ENCODE measurements around the gene PLEKHM1.
"Not testable (repeated sequence)": the region's sequence is repeated elsewhere in the genome, so short reads cannot be mapped to it uniquely, and the experiment has no call there.

The PLEKHM1 gene

DNA sequence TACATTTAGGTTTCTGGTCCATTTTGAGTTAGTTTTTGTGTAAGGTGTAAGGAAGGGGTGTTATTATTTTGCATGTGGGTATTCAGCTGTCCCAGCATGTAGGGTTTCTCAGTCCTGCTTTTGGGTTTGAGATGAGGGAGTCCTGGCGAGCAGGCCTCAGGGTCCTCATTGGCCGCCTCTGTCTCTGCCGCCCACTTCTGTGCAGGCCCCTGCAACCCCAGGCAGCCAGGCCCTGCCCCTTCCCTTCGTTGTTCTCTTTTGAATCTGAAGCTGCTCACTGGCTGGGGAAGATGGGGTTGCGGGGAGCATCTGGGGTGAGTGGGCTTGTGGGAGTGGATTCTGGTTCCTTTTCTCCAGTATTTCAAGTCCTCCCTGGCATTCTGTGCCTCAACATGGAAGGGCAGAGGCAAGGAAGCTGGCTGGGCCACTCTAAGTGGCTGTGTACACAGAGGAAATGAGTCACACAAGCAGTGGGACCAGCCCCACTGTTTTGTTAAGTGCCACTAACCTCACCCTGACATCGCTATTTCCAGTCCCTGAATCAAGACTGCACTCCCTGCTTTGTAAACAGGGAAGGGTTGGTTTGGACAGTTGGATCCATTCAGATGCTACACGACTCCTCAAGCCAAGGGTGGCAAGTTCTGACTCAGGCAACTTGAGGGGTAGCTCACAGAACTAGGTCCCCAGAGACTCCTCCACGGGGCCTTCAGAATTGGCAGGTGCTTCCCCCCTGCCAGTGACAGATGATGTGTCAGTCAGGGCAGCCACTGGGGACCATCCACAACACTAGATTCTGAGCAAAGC, 28.8 kb downstream of the PLEKHM1 start:
- in situ Hi-C loops (cut with HindIII; ENCODE audit: low sequenced_read_pairs) = not testable (repeated sequence)

DNA sequence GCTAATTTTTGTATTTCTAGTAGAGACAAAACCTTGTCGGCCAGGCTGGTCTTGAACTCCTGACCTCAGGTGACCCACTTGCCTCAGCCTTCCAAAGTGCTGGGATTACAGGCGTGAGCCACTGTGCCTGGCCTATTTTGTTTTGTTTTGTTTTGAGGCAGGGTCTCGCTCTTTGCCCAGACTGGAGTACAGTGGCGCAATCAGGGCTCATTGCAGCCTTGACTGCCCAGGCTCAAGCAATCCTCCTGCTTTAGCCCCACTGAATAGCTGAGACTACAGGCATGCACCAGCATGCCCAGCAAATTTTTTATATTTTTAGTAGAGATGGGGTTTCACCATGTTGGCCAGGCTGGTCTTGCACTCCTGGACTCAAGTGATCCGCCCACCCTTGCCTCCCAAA, 30.1 kb downstream of the PLEKHM1 start:
- in situ Hi-C loops (cut with HindIII; ENCODE audit: low sequenced_read_pairs) = not testable (repeated sequence)

DNA sequence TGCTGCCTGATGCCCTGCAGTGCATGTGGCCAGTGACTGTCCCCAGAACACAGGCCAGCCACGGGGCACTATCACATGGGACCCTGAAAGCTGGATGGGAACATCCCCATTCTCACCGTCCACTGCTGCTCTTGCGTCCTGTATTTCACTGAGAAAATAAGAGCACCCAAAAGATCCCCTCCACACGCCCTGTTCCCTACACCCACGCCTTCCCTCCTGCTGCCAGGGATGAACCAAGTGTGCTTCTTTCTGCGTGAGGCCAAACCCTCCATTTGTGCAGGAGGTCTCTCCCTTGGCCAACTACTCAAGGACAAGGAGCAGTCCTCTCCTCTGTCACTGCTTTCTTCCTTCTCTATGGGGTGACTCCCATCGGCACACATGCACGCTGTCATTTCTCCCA, 36.2 kb downstream of the PLEKHM1 start:
- in situ Hi-C loops (cut with HindIII; ENCODE audit: low sequenced_read_pairs) = not testable (repeated sequence)

DNA sequence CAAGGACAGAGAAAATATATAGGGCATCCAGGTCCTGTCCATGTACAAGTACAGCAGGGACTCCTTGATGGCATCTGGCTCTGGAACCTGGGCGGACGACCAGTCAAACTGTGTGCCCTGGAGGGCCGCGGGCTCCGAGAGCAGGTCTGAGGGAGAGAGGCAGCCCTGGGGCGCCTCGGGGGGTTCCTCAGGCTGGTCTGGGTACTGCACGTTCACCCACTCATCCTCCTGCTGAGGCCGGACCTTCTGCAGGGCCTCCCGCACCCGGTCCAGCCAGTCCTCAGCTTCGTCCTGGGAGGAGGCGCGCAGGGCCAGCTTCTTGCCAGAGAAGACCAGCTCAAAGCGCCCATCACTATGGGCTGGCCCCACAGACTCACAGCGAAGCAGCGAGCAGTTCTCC, 36.8 kb downstream of the PLEKHM1 start:
- in situ Hi-C loops (cut with HindIII; ENCODE audit: low sequenced_read_pairs) = not testable (repeated sequence)

DNA sequence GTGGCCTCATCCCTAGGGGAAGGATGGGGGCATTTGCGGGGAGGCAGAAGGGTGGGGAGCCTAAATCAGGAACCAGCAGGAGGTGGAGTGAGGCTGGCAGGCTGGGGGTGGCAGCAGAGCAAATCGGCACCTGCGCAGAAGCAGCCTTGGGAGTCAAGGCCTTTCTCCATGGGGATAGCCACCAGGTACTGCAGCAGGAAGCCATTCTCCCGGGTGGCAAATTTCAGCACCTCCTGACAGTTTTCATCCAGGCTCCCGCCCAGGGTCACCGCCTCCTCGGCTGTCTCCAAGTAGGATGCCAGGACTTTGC, 37.3 kb downstream of the PLEKHM1 start:
- in situ Hi-C loops (cut with HindIII; ENCODE audit: low sequenced_read_pairs) = not testable (repeated sequence)

DNA sequence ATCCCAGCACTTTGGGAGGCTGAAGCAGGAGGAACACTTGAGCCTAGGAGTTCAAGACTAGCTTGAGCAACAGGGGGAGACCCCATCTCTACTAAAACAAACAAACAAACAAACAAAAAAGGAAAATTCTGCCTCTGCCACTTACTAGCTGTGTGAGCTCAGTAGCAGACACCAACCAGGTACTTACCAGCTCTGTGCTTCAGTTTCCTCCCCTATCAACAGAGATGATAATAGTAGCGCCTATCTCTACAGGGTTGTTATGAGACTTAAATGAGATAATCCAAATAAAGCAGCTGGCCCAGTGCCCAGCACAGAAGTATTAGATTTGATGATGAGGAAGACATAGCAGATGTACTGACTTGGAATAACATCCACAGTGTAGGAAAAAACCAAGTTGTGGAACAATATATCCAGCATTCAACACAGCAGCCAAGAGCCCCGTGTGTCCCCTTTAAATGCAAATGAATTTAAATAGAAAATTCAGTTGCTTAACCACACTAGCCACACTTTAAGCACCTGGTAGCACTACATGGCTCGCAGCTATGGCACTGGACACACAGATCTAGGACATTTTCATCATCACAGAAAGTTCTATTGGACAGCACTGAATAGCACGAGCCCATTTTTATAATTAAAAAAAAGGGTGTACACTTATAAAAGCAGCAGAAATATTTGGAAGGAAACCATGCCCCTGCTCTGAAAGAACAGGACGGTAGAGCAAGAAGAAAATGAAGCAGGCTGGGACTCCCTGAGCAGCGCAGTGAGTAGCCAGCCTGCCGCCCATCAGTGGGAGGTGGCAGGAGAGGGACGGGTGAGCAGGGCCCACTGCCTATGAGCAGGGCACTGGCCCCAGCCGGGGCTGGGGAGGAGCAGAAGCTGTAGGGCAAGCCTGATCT, 37.9 kb downstream of the PLEKHM1 start:
- in situ Hi-C loops (cut with HindIII; ENCODE audit: low sequenced_read_pairs) = not testable (repeated sequence)

DNA sequence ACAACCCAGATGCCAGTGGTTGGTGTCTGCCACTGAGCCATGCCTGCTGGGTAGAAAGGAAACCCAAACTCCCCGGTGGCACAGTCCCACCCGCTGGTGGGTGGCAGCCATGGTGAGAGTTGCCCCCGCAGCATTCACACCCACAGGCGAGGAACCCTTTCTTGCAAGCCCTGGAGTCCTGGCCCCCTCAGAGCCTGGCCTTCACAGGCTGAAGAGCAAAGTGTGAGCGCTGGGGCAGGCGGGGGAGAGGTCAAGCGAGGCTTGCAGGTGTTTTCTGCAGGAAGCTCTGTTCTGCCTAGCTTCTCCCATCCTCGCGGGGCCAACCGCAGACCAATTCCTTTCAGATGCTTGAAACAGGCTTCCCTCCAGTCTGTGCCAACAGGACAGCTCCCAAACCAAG, 38.9 kb downstream of the PLEKHM1 start:
- in situ Hi-C loops (cut with HindIII; ENCODE audit: low sequenced_read_pairs) = not testable (repeated sequence)

DNA sequence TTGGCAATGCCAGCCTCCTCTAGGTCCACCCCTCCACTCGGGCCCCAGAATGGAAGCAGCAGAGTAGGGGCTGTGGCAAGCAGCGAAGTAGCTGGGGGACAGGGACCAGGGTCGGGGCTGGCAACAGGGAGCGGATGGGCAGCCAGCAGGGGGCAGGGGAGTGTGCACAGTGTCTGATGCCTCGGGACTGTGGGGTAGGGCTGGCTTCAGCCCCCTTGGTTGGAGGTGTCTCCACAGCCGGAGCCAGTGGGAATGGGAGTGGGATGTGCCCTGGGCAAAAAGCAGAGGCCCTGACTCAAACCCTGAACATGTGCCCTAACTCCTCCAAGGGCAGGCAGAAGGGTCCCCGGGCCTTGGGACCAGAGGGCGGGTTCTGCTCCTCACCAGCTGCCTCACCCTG, 39.4 kb downstream of the PLEKHM1 start:
- in situ Hi-C loops (cut with HindIII; ENCODE audit: low sequenced_read_pairs) = no loop called here

DNA sequence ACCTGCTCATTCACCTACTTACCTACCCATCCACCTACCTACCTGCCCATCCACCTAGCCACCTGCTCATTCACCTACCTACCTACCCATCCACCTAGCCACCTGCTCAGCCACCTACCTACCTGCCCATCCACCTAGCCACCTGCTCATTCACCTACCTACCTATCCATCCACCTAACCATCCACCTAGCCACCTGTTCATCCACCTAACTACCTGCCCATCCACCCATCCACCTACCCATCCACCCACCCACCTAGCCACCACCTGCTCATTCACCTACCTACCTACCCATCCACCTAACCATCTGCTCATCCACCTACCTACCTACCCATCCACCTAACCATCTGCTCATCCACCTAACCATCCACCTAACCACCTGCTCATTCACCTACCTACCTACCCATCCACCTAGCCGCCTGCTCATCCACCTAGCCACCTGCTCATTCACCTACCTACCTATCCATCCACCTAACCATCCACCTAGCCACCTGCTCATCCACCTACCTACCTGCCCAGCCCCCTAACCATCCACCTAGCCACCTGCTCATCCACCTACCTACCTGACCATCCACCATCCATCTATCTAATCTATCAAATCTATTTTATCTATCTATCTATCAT, 40.7 kb downstream of the PLEKHM1 start:
- in situ Hi-C loops (cut with HindIII; ENCODE audit: low sequenced_read_pairs) = not testable (repeated sequence)

DNA sequence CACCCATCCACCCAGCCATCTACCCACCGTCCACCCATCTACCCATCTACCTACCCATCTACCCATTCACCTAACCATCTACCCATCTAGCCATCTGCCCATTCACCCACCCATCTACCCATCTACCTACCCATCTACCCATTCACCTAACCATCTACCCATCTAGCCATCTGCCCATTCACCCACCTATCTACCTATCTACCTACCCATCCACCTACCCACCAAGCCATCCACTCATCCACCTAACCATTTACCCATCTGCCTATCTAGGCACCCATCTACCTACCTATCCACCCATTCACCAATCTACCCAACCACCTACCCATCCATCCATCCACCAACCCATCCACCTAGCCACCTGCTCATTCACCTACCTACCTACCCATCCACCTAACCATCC, 41.3 kb downstream of the PLEKHM1 start:
- in situ Hi-C loops (cut with HindIII; ENCODE audit: low sequenced_read_pairs) = not testable (repeated sequence)

DNA sequence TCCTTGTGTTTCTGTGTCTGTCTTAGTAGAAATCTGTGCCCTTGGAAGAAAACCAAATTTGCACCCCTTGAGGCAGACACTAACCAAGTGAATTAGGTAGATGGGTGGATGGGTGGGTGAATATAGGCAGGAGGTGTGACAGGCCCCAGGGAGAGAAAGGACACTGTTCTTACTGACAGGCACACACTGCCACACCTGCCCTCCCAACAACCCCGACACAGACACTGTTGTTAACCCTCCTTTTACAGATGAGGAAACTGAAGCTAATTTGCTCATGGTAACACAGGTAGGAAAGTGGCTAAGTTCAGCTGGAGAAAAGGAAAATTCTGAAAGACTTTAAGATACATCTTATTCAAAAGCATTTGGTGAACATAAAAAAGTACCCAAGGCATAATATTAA, 42.0 kb downstream of the PLEKHM1 start:
- in situ Hi-C loops (cut with HindIII; ENCODE audit: low sequenced_read_pairs) = not testable (repeated sequence)

DNA sequence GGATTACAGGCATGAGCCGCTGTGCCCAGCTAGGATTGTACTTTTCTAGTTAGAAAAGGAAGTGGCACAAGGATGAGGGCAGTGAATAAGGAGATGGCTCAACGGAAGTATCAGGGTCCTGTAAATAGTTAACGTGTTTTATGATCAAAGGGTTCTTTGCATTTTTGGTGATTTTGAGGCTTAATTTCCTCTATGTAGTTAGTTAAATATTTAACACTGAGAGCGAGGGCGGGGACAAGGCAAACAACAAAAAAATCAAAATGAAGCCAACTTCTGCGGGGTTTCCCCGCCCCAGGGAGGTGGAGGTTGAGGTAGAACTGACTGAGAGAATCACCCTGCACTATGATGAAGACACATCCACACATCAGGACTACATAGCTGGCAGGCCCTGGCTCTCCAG, 42.5 kb downstream of the PLEKHM1 start:
- in situ Hi-C loops (cut with HindIII; ENCODE audit: low sequenced_read_pairs) = not testable (repeated sequence)

DNA sequence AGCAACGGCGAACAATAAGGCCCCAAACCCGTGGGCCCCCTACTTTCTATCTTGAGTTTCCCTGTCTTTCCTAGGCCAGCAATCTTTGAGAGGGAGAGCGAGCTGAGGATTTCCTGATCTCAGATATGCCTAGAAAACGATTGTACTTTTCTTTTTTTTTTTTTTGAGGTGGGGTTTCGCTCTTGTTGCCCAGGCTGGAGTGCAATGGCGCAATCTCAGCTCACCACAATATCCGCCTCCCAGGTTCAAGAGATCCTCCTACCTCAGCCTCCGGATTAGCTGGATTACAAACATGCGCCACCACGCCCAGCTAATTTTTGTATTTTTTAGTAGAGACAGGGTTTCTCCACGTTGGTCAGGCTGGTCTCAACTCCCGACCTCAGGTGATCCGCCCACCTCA, 42.9 kb downstream of the PLEKHM1 start:
- in situ Hi-C loops (cut with HindIII; ENCODE audit: low sequenced_read_pairs) = not testable (repeated sequence)

DNA sequence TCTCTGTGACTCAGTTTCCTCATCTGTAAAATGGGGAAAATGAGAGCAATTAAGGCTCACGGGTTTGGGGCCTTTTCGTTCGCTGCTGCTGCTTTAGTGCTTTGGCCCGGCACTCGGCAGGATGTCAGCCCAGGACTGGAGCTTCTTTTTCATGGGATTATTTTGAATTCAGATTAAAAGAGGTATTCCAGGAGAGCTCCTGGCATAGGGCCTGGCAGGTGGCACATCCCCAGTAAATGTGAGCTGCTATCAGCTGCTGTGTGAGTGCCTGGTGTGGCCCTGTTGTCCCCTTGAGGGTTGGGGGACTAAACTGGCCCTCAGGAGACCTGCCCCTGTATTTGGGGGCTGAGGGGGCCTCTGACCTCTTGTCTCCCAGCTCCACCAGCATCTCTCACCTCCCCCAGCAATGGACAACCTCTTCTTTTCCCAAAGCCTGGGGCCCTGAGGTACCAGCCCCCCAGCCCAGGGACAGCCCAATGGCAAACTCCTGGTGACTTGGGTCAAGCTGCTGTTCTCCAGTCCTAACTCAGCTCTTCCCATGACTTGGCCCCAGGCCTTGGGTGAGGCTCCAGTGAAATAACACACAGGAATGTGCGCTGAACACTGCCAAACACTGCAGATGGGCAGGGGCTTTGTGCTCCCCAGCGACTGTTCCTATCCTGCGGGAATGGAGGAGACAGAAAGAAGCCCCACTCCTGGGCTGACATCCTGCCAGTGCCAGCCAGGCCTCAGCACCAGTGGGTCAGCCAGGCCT, 43.5 kb downstream of the PLEKHM1 start:
- in situ Hi-C loops (cut with HindIII; ENCODE audit: low sequenced_read_pairs) = not testable (repeated sequence)

DNA sequence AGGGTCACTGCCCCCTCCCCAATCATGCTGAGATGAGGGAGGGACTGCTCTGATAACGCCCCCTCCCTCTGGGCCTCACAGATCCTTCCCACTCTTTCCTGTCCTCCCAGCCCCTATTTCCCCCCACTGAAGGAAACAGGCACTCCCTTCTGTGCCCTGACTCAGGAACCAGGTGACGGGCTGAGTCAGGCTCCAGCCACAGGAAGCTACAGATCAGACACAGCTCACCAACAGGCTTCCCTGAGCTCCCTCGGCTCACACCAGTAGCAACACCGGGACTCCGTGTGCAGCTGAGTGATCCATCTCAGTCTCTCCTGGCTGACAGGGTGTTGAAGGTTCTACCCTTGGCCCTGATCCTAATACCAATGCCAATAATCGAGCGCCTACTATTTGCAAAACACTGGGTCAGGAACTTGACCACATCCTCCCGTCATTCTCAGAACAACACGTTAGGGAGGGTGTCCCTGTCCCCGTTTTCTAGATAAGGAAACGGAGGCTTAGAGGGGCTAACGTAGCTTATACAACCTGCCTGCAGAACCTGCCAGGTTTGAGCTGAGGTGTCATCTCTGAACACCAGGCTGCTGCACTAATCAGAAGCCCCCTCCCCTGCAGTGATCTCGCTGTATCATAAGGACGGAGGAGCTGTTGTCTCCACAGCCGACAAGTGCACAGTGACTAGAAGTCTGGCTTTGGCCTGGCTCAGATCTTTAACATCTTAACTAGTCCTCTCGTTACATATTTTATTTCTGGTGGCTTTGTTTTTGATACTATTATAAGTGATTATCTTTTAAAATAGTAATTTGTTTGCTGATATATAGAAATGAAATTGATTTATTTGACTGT, 44.4 kb downstream of the PLEKHM1 start:
- in situ Hi-C loops (cut with HindIII; ENCODE audit: low sequenced_read_pairs) = not testable (repeated sequence)

DNA sequence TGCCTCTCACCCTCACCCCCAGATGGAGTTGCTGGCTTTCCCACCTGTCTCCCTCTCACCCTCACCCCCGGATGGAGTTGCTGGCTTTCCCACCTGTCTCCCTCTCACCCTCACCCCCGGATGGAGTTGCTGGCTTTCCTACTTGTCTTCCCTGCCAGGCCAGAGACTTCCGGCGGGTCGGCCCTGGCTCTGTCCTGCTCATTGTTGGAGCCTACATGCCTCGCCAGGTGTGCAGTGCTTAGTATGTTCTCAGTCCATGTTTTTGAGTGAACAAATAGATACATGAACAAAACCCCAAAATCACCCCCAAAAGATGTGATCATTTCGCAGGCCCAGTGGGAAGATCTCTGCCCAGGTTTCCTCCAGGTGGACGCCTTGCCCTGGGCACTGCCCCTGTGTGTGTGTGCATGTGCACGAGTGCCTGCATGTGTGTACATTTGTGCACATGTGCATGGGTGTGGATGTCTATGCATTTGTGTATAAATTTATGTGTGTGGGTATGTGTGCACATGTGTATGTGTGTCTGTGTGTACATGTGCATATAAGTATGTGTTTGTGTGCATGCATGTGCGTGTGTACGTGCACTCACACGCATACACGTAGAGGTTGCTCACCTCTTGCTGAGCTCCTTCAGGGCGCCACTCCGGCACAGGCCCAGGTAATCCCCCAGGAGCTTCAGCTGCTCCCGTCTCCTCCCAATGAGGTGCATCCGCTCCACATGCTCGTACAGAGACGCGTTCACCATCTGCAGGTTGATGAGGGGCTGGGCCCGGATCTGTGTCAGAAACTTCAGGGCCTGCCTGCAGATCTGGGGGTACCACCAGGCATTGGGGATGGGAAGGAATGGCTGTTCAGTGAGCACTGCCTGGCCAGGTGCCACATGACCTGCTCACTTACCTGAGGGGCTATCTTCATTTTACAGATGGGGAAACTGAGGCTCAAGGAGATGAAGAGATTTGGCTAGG, 45.4 kb downstream of the PLEKHM1 start:
- in situ Hi-C loops (cut with HindIII; ENCODE audit: low sequenced_read_pairs) = not testable (repeated sequence)

DNA sequence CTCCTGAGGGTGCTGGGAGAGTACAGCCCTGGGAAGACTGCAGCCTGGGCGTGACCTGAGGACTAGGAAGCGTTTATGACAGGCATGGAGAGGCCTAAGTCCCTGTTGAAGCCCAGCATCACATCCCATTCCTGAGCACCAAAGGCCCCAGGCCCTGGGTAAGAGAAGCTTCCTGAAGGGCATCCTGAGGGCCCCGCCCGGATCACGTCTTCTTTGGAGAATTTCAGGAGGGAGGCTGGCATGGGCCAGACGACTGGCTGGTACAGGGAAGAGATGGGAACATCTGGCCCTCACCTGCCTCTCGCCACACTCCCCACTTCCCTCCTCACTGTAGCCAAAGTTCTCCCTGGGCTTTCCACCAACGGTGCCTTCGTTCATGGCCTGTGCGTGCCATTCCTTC, 46.2 kb downstream of the PLEKHM1 start:
- in situ Hi-C loops (cut with HindIII; ENCODE audit: low sequenced_read_pairs) = not testable (repeated sequence)

DNA sequence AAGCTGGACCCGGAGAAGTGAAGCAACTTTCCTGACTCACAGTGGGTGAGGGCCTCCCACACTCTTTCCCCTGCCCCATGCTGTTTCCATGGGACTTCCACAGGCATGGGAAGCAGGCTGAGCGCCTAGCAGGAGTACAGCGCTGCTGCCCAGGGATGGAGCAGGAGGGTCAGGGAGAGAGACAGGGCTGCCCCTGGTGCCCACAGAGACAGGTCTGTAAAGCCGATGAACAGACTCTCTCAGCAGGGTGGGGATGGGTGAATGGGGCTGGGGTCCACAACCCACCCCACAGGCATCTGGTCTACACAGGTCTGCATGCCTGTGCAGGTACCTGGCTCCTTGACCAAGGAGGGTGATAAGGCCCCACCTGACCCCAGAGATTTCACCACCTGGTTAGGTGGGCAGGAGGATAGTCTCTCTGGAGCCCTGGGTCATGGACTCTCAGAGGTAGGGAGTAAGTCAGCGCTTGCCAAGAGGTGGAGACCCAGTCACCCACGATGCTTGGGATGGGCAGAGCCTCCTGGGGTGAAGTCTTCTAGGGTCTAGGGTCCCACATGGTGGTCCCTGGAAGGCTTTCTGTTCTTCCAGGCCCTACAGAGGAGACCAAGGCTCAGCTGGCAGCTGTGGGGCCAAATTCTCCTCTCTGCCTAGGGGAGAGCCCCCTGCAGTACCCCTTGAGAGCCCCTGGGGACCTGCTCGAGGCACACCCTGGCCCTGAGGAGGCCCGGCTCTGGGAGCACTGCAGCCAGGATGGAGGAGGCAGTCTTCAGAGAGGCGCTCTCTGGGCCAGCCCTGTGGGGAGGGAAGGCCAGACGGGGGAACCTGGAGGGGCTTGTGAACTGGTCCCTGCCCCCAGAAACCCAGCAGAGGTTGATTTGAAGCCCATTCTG, 46.9 kb downstream of the PLEKHM1 start:
- in situ Hi-C loops (cut with HindIII; ENCODE audit: low sequenced_read_pairs) = not testable (repeated sequence)

All from endothelial cell of hepatic sinusoid (primary cell).